HEK293T (cell line): ENCODE measurements around the gene ZNF223.

Source experiments
- BHLHE40 ChIP-seq: fragments of 450-650 bp; IDR thresholded peaks from 2 replicates; pipeline ENCODE4 v1.6.1; 2016; ENCODE audit warnings: mild to moderate bottlenecking, moderate library complexity, borderline replicate concordance
- ELF4 ChIP-seq: fragments of 450-650 bp; IDR thresholded peaks from 2 replicates; pipeline ENCODE4 v1.6.1; 2017; ENCODE audit warnings: antibody characterized with exemption
- FOXA1 ChIP-seq: fragments of 450-650 bp; IDR thresholded peaks from 2 replicates; pipeline ENCODE4 v1.6.1; 2016; ENCODE audit warnings: mild to moderate bottlenecking
- FOXK2 ChIP-seq: fragments of 450-650 bp; IDR thresholded peaks from 2 replicates; pipeline ENCODE4 v1.6.1; 2016; ENCODE audit warnings: mild to moderate bottlenecking
- FOXM1 ChIP-seq: fragments of 450-650 bp; IDR thresholded peaks from 2 replicates; pipeline ENCODE4 v1.6.1; 2017; ENCODE audit warnings: mild to moderate bottlenecking, borderline replicate concordance
- HDGF ChIP-seq: fragments of 450-650 bp; IDR thresholded peaks from 2 replicates; pipeline ENCODE4 v1.6.1; 2017; ENCODE audit warnings: antibody characterized with exemption, borderline replicate concordance
- SP1 ChIP-seq: fragments of 450-650 bp; IDR thresholded peaks from 2 replicates; pipeline ENCODE4 v1.6.1; 2017
- SUZ12 ChIP-seq: fragments of 450-650 bp; IDR thresholded peaks from 2 replicates; pipeline ENCODE4 v1.6.1; 2016; ENCODE audit warnings: mild to moderate bottlenecking
- TARDBP ChIP-seq: fragments of 450-650 bp; IDR thresholded peaks from 2 replicates; pipeline ENCODE4 v1.6.1; 2016
- ZNF384 ChIP-seq: fragments of 450-650 bp; IDR thresholded peaks from 2 replicates; pipeline ENCODE4 v1.6.1; 2016
- TF ChIP-seq, protein P1 (sequence below): fragments of 450-650 bp; IDR thresholded peaks from 2 replicates; pipeline ENCODE4 v1.6.1; 2016

DNA sequence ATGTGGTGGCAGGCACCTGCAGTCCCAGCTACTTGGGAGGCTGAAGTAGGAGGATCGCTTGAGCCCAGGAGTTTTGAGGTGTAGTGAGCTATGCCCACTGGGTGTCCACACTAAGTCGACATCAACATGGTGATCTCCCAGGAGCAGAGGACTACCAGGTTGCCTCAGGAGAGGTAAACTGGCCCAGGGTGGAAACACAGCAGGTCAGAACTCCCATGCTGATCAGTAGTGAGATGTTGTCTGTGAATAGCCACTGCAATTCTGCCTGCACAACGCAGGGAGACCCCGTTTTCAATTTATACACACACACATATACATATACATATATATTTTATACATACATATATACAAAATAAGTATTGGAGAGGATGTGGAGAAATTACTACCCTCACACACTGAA is 40.3 kb downstream of the ZNF223 start:
- TF ChIP-seq, protein P1, sequence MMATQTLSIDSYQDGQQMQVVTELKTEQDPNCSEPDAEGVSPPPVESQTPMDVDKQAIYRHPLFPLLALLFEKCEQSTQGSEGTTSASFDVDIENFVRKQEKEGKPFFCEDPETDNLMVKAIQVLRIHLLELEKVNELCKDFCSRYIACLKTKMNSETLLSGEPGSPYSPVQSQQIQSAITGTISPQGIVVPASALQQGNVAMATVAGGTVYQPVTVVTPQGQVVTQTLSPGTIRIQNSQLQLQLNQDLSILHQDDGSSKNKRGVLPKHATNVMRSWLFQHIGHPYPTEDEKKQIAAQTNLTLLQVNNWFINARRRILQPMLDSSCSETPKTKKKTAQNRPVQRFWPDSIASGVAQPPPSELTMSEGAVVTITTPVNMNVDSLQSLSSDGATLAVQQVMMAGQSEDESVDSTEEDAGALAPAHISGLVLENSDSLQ, result no peak
- TF ChIP-seq SP1 (no peak), ELF4 (no peak), HDGF (no peak), FOXM1 (no peak), TARDBP (no peak), BHLHE40 (no peak), ZNF384 (no peak), FOXA1 (no peak), FOXK2 (no peak), SUZ12 (no peak)
